Erythroblast (primary cell): ENCODE results near the gene TMEM86B.

ENCODE experiments used
- GATA1 ChIP-seq: IDR thresholded peaks from 2 replicates; pipeline ENCODE4 v1.6.1; 2011; ENCODE audit warnings: low read depth, mild to moderate bottlenecking, control low read depth, low read length, moderate library complexity
- POLR2A ChIP-seq: IDR thresholded peaks from 2 replicates; pipeline ENCODE4 v1.6.1; 2011; ENCODE audit warnings: mild to moderate bottlenecking, low read length

DNA sequence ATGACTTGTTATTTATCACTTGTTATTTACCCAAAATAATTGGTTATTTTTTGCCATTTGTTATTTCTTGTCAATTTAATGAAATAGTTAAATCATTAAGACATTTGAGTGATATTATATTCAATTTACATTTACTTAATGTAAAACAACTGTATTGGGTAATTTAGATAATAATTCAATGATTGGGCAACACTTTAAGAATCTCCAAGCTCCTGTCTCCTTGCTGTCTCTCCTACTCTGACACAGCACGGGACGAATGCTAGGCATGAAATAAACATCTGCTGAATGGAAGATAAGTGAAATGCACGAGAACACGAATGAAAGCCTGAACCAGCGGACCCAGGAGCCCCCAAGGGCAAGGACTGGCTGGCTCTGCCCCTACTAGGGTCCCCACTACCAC lies 36.0 kb upstream of the TMEM86B start:
- no peak for TF ChIP-seq POLR2A
- no peak for TF ChIP-seq GATA1
